Right atrium auricular region (tissue), 2 donors: ENCODE measurements around the gene PPM1B. TPM values are rescaled to one million over a fixed set of nuclear protein-coding genes. Genes with fewer than 3 reads are reported as not detected.

ENCODE experiments used
- DNase-seq: peaks from one replicate; pipeline ENCODE4 v3.0.0-alpha.2; 2019; ENCODE audit warnings: low spot score
- H3K27ac ChIP-seq, 2 donors: fragments of 200-600 bp; sonication (generic); 1 replicate in 1 of 2; 2 replicates in 1 of 2; pipeline ENCODE4 v1.5.1; 2016 to 2019
- H3K27me3 ChIP-seq, 2 donors: fragments of 200-600 bp; sonication (generic); one replicate each; pipeline versions ENCODE4 v1.5.1 to v1.6.0; 2017 to 2019
- H3K36me3 ChIP-seq: fragments of 200-600 bp; sonication (generic); one replicate; pipeline ENCODE4 v1.5.1; 2016
- H3K4me1 ChIP-seq, 2 donors: fragments of 200-600 bp; sonication (generic); one replicate each; pipeline versions ENCODE4 v1.5.1 to v1.6.0; 2017 to 2019
- H3K4me3 ChIP-seq, 2 donors: fragments of 200-600 bp; sonication (generic); 1 replicate in 1 of 2; 2 replicates in 1 of 2; pipeline ENCODE4 v1.5.1; 2017 to 2019; ENCODE audit warnings: mild to moderate bottlenecking in 1 of 2, moderate library complexity in 1 of 2
- H3K9me3 ChIP-seq, 2 donors: fragments of 200-600 bp; sonication (generic); one replicate each; pipeline ENCODE4 v1.5.1; 2019
- total RNA-seq, 2 donors: library from RNA; depleted of rRNA; stranded (reverse); fragments of >200 nt; gene quantifications; one replicate each; pipeline ENCODE4 v1.1.0, GENCODE V29; 2016
- TF ChIP-seq, protein P1 (sequence below), 2 donors: fragments of 200-600 bp; sonication (generic); IDR thresholded peaks; one replicate each; pipeline ENCODE4 v1.5.1; 2019; ENCODE audit warnings: antibody characterized with exemption in 2 of 2

PPM1B gene
- total RNA-seq, 2 donors from 2014 or later: 21.4 to 38.6 TPM

DNA sequence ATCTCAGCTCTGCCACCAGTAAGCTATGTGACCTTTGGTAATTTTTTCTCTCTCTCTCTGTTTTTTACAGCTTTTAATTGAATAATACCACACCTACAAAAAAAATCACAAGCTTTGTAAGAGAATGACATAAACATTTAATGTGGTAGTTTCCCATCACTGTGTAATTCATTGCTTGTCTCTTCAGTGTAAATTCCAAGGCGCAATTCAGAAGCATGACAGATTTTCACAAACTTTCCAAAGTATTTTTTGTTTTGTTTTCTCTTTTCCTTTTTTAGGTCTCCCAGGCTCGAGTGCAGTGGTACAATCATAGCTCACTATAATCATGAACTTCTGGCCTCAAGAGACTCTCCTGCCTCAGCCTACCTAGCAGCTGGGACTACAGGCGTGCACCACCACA is 25.0 kb upstream of the PPM1B start:
- TF ChIP-seq, protein P1, sequence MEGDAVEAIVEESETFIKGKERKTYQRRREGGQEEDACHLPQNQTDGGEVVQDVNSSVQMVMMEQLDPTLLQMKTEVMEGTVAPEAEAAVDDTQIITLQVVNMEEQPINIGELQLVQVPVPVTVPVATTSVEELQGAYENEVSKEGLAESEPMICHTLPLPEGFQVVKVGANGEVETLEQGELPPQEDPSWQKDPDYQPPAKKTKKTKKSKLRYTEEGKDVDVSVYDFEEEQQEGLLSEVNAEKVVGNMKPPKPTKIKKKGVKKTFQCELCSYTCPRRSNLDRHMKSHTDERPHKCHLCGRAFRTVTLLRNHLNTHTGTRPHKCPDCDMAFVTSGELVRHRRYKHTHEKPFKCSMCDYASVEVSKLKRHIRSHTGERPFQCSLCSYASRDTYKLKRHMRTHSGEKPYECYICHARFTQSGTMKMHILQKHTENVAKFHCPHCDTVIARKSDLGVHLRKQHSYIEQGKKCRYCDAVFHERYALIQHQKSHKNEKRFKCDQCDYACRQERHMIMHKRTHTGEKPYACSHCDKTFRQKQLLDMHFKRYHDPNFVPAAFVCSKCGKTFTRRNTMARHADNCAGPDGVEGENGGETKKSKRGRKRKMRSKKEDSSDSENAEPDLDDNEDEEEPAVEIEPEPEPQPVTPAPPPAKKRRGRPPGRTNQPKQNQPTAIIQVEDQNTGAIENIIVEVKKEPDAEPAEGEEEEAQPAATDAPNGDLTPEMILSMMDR (IDR thresholded peaks at IDR 0.05): no peak
- H3K27ac ChIP-seq: no peak overlapping the region
- DNase-seq: no peak
- H3K9me3 ChIP-seq: no peaks in the 10 kb centered on the region
- H3K27me3 ChIP-seq: no peaks in the 10 kb centered on the region
- no peaks in the 10 kb centered on the region for H3K36me3 ChIP-seq
- no peaks in the 10 kb centered on the region for H3K4me1 ChIP-seq
- H3K4me3 ChIP-seq: no peak overlapping the region

- no peaks in the 10 kb centered on the region for H3K4me1 ChIP-seq
- no peak overlapping the region for H3K27ac ChIP-seq
- H3K27me3 ChIP-seq: no peaks in the 10 kb centered on the region
- H3K9me3 ChIP-seq: no peaks in the 10 kb centered on the region
- no peak for DNase-seq
- TF ChIP-seq, protein P1 (IDR thresholded peaks at IDR 0.05): no peak
- no peaks in the 10 kb centered on the region for H3K36me3 ChIP-seq
- H3K4me3 ChIP-seq: no peak overlapping the region
Measured at GRCh38 chr2:44148999-44149398, 19.7 kb upstream of the PPM1B start.

DNA sequence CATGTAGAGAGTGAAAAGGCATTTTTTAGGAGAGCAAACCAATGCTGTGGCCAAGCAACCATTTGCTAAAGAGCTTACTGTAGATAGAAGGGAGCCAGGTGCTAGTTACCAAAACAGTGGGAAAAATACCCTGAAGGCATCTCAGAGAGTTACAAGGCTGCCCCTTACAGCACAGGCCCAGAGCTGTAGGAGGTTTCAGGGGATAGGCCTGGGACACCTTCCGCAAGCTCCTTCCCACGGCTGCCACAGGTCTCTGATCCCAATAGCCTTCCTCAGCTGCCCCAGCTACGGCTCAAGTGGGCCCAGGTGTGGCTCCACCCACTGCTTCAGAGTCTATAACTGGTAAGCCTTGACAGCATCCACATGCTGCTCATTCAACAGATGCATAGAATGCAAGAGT is 18.2 kb upstream of the PPM1B start:
- TF ChIP-seq, protein P1 (IDR thresholded peaks at IDR 0.05): no peak
- Histone ChIP-seq H3K36me3 (no peaks in the 10 kb centered on the region), H3K4me3 (no peak overlapping the region), H3K27me3 (no peaks in the 10 kb centered on the region), H3K4me1 (no peaks in the 10 kb centered on the region), H3K9me3 (no peaks in the 10 kb centered on the region), H3K27ac (no peak overlapping the region)
- DNase-seq: no peak

GRCh38 chr2:44152865-44153669 is 15.6 kb upstream of the PPM1B start:
- Histone ChIP-seq H3K9me3 (no peaks in the 10 kb centered on the region), H3K4me1 (peaks cover 0 to 5% of the 10 kb centered on the region in 2 donors), H3K4me3 (no peak overlapping the region), H3K36me3 (no peaks in the 10 kb centered on the region), H3K27me3 (no peaks in the 10 kb centered on the region), H3K27ac (no peak overlapping the region)
- TF ChIP-seq, protein P1 (IDR thresholded peaks at IDR 0.05): no peak
- DNase-seq: no peak

GRCh38 chr2:44155666-44156446 is 12.8 kb upstream of the PPM1B start:
- no peaks in the 10 kb centered on the region for H3K36me3 ChIP-seq
- peak overlapping the region in 1 of 2 donors; percentile 45 for H3K27ac ChIP-seq
- no peak overlapping the region for H3K4me3 ChIP-seq
- H3K27me3 ChIP-seq: no peaks in the 10 kb centered on the region
- no peaks in the 10 kb centered on the region for H3K9me3 ChIP-seq
- H3K4me1 ChIP-seq: peaks cover 0 to 5% of the 10 kb centered on the region in 2 donors
- TF ChIP-seq, protein P1 (IDR thresholded peaks at IDR 0.05): no peak
- DNase-seq: no peak
